ENCODE results near the gene MYO1B.

- no peak for TF ChIP-seq POLR2AphosphoS5 (IDR thresholded peaks at IDR 0.05; ENCODE audit: low read depth, low read length)
- no peak for TF ChIP-seq PAX5 (IDR thresholded peaks at IDR 0.05; ENCODE audit: insufficient read depth, low read length, severe bottlenecking)
- no peak for TF ChIP-seq POLR2A (IDR thresholded peaks at IDR 0.05; ENCODE audit: low read depth, low read length)
- TF ChIP-seq TAF1 (IDR thresholded peaks at IDR 0.05; ENCODE audit: low read depth, low read length), result no peak
These were observed 117.6 kb downstream of the MYO1B start for GRCh38 chr2:191362841-191363240.
